Measurements from ENCODE around the gene CACNG4. TPM values are rescaled to one million over a fixed set of nuclear protein-coding genes. Genes with fewer than 3 reads are reported as not detected.

Gene CACNG4
- total and polyA plus RNA-seq, 2 experiments from 2014 or later: 1.6 to 4.1 TPM

DNA sequence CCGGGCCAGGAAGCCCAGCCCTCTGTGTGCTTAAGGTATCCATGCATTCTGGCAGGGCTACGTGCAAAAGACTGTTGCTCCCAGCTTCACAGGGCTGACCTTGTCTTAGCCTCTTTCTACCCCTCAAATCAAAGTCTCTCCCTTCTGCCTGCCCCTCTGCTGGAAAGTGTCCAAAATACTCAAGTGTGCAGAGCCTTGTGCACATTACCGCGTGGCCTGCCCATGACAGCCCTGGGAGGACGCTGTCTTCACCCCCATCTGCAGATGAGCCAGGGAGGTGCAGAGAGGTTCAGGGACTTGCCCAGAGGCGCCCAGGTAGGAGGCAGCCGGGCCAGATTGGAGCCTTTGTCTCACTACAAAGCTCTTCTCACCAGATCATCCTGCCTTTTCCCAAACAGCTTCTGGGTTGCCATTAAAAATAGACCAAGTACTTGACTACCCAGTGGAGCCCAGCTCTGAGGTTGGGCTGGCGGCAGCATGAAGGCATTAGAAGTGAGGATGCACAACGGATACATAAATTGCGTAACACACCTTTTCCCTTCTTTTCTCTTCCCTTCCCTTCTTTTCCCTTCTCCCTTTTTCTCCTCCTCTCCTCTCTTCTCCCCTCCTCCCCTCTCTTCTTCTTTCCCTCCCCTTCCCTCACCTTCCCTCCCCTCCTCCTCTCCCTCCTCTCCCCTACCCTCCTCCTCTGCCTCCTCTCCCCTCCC, 3.5 kb downstream of the CACNG4 start:
- no peaks in the 10 kb centered on the region for H3K9me2 ChIP-seq (ENCODE audit: insufficient read depth)
- H3K4me2 ChIP-seq: no peak overlapping the region
- DNase-seq (ENCODE audit: low spot score): no peak
- no peaks in the 10 kb centered on the region; the same call in 1 of the 2 replicates for H4K20me1 ChIP-seq (replicated peaks; ENCODE audit: insufficient read depth)
- no peak overlapping the region for H2AFZ ChIP-seq
- H3K79me2 ChIP-seq (replicated peaks; ENCODE audit: insufficient read depth): no peaks in the 10 kb centered on the region
- no peak overlapping the region for H3K27ac ChIP-seq (ENCODE audit: low read depth)
- H3K4me3 ChIP-seq: no peak overlapping the region
- H3F3A ChIP-seq (replicated peaks; ENCODE audit: low read depth): 0 out of 2 replicates have a peak, but pooled peaks cover 4% of the 10 kb centered on the region
- ATAC-seq: no peak
- H3K9me3 Mint-ChIP-seq: no peaks in the 10 kb centered on the region
- no peaks in the 10 kb centered on the region for H3K36me3 ChIP-seq (ENCODE audit: insufficient read depth)
- H3K27me3 ChIP-seq (ENCODE audit: insufficient read depth): peaks cover 36% of the 10 kb centered on the region
- H3K4me1 ChIP-seq (ENCODE audit: insufficient read depth): peaks cover 17% of the 10 kb centered on the region; the same call in 1 of the 2 replicates
- no peak overlapping the region for H3K4me3 Mint-ChIP-seq
- H3K27ac Mint-ChIP-seq: no peak overlapping the region
- H3K4me1 Mint-ChIP-seq: peaks cover 22% of the 10 kb centered on the region
- H3K27me3 Mint-ChIP-seq (ENCODE audit: insufficient read depth, low read depth, poor library complexity): peaks cover 38% of the 10 kb centered on the region
- no peak for TF ChIP-seq JUNB (IDR thresholded peaks at IDR 0.05; ENCODE audit: unreplicated experiment)
- TF ChIP-seq, protein P1, sequence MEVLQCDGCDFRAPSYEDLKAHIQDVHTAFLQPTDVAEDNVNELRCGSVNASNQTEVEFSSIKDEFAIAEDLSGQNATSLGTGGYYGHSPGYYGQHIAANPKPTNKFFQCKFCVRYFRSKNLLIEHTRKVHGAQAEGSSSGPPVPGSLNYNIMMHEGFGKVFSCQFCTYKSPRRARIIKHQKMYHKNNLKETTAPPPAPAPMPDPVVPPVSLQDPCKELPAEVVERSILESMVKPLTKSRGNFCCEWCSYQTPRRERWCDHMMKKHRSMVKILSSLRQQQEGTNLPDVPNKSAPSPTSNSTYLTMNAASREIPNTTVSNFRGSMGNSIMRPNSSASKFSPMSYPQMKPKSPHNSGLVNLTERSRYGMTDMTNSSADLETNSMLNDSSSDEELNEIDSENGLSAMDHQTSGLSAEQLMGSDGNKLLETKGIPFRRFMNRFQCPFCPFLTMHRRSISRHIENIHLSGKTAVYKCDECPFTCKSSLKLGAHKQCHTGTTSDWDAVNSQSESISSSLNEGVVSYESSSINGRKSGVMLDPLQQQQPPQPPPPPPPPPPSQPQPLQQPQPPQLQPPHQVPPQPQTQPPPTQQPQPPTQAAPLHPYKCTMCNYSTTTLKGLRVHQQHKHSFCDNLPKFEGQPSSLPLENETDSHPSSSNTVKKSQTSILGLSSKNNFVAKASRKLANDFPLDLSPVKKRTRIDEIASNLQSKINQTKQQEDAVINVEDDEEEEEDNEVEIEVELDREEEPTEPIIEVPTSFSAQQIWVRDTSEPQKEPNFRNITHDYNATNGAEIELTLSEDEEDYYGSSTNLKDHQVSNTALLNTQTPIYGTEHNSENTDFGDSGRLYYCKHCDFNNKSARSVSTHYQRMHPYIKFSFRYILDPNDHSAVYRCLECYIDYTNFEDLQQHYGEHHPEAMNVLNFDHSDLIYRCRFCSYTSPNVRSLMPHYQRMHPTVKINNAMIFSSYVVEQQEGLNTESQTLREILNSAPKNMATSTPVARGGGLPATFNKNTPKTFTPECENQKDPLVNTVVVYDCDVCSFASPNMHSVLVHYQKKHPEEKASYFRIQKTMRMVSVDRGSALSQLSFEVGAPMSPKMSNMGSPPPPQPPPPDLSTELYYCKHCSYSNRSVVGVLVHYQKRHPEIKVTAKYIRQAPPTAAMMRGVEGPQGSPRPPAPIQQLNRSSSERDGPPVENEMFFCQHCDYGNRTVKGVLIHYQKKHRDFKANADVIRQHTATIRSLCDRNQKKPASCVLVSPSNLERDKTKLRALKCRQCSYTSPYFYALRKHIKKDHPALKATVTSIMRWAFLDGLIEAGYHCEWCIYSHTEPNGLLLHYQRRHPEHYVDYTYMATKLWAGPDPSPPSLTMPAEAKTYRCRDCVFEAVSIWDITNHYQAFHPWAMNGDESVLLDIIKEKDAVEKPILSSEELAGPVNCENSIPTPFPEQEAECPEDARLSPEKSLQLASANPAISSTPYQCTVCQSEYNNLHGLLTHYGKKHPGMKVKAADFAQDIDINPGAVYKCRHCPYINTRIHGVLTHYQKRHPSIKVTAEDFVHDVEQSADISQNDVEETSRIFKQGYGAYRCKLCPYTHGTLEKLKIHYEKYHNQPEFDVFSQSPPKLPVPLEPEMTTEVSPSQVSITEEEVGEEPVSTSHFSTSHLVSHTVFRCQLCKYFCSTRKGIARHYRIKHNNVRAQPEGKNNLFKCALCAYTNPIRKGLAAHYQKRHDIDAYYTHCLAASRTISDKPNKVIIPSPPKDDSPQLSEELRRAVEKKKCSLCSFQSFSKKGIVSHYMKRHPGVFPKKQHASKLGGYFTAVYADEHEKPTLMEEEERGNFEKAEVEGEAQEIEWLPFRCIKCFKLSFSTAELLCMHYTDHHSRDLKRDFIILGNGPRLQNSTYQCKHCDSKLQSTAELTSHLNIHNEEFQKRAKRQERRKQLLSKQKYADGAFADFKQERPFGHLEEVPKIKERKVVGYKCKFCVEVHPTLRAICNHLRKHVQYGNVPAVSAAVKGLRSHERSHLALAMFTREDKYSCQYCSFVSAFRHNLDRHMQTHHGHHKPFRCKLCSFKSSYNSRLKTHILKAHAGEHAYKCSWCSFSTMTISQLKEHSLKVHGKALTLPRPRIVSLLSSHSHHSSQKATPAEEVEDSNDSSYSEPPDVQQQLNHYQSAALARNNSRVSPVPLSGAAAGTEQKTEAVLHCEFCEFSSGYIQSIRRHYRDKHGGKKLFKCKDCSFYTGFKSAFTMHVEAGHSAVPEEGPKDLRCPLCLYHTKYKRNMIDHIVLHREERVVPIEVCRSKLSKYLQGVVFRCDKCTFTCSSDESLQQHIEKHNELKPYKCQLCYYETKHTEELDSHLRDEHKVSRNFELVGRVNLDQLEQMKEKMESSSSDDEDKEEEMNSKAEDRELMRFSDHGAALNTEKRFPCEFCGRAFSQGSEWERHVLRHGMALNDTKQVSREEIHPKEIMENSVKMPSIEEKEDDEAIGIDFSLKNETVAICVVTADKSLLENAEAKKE (CRISPR knock-in tag; IDR thresholded peaks at IDR 0.05): no peak
- no peak for TF ChIP-seq CREB1 (CRISPR knock-in tag; IDR thresholded peaks at IDR 0.05; ENCODE audit: low read depth)
- no peak for TF ChIP-seq ETS1 (IDR thresholded peaks at IDR 0.05)
- no peak for TF ChIP-seq EZH2phosphoT487 (IDR thresholded peaks at IDR 0.05; ENCODE audit: unreplicated experiment)
- no peak for TF ChIP-seq ZNF331 (CRISPR knock-in tag; IDR thresholded peaks at IDR 0.05; ENCODE audit: low read depth)
- no peak for TF ChIP-seq REST (IDR thresholded peaks at IDR 0.05; ENCODE audit: unreplicated experiment)
- no peak for TF ChIP-seq POLR2AphosphoS5 (IDR thresholded peaks at IDR 0.05; ENCODE audit: low read depth)
- no peak for TF ChIP-seq ZNF114 (CRISPR knock-in tag; IDR thresholded peaks at IDR 0.05)
- no peak for TF ChIP-seq STAT1 (IDR thresholded peaks at IDR 0.05; ENCODE audit: unreplicated experiment)
- no peak for TF ChIP-seq CTCF (conservative IDR thresholded peaks at IDR 0.05; ENCODE audit: low read depth in 2 of 2)
- no peak for TF ChIP-seq EZH2 (IDR thresholded peaks at IDR 0.05; ENCODE audit: low read depth, unreplicated experiment)
- no peak for TF ChIP-seq NANOG (IDR thresholded peaks at IDR 0.05; ENCODE audit: borderline replicate concordance)
- H3K36me3 Mint-ChIP-seq (ENCODE audit: low read depth): no peaks in the 10 kb centered on the region

All from GM23338 (cell line).